ENCODE measurements around the gene PTDSS2.
"Not testable (repeated sequence)": the region's sequence is repeated elsewhere in the genome, so short reads cannot be mapped to it uniquely, and the experiment has no call there.

PTDSS2 gene

DNA sequence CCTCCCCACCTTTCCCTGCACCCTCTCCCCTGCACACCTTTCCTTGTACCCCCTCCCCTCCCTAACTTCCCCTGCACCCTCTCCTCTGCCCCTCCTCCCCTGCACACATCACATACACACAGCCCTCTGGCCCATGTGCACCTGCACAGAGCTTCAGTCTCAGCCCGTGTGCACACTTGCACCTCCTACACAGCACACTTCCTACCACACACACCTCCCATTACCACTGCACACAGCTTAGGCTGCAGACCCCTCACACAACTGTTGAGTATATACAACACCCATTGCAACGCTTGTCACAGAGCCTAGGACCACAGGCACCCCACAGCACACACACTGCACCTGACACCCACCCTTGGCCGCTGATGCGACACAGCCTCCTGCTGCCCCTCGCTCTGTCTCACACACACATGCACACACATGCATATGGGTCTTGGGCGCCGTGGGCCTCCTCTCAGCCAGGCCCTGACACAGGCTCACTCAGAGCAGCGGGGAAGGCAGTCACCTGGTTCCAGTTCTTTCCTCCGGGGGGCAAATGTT is 35.7 kb upstream of the PTDSS2 start:
- no peak for DNase-seq

DNA sequence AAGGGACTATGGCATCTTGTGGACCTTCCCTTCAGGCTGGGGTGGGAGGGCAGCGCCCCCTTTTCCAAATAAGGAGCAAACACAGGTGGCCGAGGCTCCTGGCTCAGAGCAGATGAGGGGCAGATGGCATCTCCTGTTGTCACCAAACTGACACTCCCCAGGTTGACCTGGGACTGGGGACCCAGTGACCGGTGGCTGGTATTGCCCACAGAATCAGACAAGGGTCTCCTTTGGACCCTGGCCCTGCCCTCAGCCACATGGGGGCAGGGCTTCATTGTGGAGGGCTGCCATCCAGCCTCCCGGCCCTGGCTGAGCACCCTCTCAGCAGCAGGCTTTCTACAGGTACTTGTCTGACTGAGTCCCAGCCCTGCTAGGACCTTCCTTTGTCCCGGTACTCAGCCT is 34.4 kb upstream of the PTDSS2 start:
- no peak for DNase-seq

DNA sequence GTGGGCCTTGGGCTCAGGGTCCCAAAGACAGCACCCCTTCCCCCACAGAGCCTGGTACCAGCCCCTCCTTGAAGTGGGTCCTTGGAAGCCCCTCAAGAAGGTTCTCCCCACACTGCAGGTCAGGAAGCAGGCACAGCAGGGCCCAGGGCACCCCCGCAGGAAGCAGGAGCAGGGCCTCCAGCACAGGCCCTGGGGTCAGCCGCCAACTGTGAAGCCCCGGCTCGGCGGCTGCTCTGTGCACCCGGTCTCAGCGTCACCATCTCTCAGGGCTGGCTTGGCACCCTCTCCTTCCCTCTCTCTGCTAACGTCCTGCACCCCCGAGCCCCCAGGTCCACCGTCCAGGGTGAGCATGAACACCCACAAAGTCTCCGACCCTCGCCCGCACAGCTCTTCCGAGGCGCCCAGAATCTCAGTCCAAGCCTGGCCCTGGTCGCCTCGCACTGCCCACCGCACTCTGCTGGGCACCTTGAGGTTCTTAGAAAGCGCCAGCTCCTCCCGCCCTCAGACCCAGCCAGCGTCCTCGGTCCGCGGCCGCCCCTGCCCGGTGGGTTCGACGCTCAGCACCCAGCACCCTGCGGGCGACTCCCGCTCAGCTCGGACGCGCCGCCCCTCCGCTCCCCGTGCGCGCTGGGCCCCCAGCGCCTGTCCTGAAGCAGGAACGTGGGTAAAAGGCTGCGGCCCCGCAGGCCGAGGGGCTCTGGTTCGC is 33.9 kb upstream of the PTDSS2 start:
- no peak for DNase-seq

DNA sequence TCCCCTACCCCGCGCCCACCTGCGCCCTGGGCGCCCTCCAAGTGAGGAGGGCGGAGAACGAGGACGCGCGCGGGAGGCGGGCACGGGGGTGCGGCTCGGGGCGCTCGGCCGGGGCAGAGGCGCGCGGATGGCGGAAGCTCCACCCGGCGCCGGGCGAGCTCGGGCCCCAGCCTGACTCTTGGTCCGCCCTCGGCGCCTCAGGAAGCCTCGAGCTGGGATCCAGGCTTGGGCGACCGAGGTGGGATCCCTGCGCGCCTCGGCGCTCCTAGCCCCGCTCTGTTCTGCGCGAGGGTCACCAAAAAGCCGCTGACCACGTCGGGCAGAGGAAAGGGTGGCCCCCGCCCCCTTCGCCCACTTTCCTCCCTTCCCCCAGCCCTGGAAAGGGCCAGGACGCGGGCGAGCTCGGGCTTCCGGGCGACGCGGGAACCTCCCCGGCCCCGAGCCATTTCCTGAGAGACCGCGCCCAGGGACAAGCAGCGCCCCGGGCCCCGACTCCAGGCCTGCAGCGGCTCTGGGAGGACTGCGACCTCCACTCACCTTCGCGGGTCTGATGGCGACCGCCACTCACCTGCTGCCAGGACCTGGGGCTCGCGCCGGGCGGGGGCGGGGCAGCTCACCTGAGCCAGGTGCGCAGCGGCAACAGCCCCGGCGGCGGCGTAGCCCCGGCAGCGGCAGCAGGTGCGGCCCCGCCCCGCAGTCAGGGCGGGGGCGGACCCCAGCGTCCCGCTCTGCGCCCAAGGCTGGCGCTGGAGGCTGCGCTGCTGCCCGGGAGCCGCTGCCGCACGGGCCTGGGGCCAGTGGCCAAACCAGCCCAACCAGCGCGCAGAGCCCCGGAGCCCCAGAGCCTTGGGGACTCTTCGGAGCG is 33.1 kb upstream of the PTDSS2 start:
- peak; percentile 47 for DNase-seq

DNA sequence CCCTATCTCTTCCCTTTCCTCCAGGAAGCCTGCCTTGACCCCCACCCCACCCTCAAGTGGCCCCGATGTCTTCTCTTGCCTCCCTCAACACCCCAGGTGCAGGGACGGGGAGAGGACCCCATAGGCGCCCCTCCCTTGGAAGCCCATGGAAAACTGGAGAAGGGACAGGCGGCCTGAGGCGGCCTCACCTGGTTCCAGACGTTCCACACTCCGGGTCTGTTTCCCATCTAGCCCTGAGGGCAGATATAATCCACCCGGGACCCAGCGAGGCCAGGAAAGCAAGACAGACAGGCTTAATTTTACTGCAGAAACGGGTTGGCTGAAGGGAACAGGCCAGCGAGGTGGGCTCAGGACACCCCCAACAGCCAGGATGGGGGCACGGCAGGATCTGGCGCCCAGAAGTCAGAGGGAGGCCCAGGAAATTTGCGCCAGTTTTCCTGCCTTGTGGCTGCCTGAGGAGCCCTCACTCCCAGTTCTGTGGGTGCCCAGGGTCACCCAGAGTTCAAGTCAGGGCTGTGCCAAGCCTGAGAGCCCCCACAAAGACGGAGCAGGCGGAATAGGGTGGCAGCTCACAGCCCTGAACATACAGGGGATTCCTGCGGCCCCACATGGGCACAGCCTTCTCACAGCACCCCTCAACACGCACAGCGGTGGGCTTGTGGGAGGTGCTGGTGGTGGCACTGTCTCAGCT is 32.3 kb upstream of the PTDSS2 start:
- no peak for DNase-seq

DNA sequence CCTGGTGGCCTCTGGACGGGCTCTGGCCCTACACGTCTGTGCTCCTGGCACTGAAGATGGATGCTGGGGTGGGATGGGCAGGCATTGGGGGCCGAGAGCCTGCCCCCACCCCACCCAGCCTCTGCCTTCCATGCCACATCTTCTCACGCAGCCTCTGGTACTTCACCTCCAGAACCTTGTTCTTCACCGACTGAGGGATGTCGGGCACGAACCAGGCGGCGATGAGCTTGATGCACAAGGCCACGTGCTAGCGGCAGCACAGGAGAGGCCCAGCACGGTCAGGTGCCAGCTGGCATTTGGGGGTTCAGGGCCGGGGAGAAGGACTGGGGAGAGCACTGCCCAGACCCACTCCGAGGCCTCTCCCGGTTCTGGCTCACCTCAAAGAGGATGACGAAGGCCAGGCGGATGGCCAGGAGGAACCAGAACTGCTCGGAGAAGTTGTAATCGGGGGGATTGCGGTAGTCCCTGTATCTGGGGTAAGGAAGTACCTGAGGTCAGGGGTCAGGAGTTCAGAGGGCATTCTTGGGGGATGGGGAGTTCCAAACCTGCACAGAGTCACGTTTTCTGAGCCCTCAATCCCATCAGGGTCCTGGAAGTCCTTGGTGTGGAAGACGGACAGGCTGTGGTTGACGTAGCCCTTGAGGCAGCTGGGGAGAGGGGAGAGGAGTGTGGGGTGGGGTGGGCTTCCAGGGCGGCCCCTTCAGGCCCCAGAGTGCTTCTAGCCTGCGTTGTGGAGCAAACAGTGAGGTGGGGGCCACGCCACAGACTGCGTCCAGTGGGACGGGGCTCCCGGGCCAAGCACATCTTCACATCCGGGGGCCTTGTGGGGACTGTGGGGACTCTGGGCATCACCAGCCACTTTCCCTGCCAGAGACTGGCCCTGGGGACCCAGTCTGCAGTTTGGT is 31.5 kb upstream of the PTDSS2 start:
- no peak for DNase-seq

DNA sequence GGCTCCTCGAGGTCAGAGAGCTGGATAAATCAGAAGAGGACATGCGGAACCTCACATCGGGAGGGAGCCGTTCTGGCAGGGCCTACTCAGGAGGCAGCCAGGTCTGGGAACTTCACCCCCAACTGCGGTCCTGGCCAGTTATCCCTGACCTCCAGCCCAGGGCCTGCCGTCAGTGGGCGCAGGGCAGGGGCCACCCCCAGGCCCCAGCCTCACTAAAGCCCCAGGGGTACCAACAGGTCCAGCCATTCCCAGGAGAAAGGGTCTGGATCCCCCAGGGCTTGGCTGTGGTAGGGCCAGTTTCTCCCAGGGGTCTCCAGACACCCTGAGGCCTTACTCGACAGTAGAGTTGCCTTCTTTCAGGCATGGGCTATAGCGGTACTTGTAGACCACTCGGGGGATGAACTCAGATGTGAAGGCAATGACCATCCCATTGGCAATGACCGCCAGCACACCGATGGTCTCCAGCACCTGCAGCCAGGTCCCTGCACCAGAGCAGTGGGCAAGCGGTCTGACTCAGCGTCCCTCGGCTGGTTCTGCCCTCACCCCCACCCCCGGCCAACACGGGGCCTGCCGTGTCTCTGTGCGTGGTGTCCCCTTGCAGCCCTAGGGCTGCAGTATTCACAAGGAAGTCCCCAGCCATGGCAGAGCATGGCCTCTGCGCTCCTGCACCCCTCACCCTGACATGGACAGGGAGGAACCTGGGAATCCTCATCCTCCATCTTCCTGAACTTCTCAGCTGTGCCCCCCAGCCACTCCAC is 30.7 kb upstream of the PTDSS2 start:
- no peak for DNase-seq

DNA sequence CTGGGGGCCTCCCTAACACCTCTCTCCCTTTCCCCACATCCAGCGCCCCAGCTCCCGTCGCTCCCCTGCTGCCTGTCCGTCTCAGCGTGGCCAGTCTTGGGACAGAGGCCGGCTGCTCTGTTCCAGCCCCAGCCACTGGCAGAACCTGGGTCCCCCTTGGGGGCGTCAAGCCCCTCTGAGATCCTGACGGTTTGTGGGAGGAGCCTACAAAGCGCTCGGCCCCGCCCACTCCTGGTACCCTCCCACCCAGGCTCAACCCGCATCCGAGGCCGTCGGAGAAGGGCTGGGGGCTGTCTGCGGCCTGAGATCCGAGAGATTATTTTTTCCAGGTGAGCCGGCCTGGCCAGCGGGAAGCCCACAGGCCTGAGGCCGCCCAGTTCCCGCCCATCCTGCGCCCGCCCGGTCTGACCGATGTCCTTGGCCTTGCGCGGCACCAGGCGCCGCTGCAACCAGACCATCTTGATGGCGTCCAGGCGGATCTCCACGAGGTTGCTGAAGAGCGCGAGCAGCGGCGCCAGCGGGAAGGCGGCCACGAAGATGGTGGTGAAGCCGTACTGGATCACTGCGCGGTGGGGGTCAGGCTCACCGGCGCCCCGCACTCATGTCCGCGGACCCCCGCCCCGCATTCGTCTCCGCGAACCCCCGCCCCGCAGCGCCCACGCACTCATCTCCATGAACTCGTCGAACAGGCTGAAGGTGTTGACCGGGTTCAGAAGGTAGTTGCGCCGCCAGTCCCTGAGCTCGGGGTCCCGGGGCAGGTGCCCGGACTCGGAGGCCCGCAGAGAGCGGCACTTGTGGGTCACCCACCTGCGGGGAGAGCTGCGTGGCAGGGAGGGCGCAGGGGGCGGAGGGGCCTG is 29.8 kb upstream of the PTDSS2 start:
- no peak for DNase-seq

DNA sequence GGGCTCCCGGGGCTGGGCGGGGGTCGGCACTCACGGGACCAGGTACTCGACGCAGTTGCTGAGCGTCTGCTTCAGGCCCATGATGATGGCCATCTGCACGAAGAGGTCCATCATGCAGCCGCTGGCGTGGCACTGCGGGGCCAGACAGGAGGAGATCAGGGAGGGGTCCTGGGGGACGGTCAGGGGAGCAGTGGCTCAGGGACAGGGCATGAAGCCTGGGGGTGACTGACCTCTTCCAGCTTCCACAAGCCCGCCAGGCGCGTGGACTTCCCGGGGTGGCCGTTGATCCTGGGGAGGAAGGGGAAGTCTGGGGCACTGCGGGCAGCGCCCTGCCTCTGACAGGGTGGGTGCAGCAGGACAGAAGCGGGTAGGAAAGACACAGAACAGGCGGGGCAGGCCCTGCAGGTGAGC is 29.2 kb upstream of the PTDSS2 start:
- no peak for DNase-seq

DNA sequence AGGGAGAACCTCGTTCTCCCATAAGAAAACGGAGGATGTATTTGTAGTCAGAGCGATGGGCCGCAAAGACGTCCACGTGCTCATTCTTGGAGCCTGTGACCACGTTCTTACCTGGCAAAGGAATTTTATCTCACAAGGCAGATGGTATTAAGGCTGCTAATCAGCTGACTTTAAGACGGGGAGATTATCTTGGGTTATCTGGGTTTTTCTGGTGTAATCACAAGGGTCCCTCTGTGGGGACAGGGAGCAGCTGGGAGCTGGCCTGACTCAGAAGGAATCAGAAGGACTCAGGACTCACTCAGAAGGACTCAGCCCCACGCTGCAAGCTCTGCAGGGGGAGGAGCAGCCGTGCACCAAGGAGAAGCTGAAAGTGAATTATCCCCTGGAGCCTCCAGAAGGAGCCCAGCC is 27.8 kb upstream of the PTDSS2 start:
- DNase-seq: no peak

DNA sequence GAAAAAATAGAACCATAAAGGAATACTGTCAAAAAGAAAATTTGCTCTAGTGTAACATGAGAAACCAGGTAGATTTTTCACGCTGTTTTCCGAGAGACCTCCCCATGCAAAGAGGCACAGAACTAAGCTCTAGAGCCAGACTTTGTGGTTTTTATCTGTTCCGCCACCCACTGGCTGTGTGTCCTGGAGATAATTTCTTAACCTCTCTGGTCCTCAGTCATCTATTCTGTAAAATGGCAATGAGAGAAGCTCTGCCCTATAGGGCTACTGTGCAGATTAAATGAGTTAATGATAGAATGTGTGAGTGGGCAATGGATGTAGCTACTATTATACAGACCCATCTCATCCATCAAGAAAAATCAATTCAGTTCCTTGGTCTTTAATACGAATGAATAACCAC is 25.8 kb upstream of the PTDSS2 start:
- DNase-seq: no peak

DNA sequence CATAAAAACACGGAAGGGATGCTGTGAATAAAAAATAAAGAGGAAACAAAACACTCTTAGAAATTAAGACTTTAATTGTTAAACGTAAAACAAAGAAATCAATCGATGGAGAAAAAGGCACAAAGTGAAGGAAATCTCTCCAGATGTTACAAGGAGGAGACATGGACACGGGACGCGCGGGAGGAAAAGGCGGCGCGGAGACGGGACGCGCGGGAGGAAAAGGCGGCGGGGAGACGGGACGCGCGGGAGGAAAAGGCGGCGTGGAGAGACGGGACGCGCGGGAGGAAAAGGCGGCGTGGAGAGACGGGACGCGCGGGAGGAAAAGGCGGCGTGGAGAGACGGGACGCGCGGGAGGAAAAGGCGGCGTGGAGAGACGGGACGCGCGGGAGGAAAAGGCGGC is 25.3 kb upstream of the PTDSS2 start:
- DNase-seq: not testable (repeated sequence)

DNA sequence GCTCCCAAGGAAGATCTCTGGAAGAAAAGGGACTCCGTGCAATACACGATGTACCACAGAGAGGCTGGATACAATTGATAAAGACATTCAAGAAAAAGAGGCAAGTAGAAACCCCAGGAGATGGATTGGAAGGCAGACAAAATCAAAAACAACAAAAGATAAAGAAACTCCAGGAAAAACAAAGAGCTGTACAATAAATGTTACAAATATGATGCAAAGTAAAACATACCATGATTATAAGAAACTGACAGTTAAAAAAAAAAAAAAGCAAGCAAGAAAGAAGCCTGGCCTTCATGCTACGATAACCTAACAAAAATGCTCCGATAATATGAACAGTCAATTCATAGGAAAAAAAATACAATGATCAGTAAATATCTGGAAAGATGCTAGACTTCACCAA is 24.8 kb upstream of the PTDSS2 start:
- no peak for DNase-seq

DNA sequence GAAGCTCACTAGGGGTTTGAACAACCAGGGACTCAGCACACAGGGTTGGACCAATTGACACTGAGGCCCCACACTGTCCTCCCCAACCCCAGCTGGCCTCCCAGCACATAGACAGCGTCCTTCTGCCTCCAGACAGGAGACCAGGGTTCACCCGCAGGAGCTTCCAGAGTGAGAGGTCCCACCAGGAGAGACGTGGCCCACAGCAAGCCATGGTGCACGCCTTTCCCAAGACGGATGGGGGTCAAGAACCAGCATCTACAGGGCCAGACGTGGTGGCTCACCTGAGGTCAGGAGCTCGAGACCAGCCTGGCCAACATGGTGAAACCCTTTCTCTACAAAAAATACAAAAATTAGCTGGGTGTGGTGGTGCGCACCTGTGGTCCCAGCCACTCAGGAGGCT is 23.2 kb upstream of the PTDSS2 start:
- no peak for DNase-seq

DNA sequence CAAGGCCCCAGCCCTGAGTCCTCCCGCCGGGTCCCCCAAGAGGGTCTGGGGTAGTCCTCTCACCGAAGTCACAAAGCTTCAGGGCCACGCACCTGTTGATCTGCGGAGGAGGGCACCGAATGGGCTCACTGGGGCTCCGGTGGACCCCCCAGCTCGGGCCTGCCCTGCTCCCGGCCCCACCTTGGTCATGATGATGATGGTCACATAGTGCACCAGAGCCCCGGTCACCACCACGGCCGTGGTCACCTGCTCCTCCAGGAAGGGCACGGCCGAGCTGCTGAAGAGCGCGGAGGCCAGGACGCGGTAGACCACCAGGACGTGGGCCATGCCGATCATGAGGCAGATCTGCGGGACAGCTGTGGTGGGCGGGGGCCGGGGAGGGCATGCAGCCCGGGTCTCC is 21.8 kb upstream of the PTDSS2 start:
- DNase-seq: no peak

DNA sequence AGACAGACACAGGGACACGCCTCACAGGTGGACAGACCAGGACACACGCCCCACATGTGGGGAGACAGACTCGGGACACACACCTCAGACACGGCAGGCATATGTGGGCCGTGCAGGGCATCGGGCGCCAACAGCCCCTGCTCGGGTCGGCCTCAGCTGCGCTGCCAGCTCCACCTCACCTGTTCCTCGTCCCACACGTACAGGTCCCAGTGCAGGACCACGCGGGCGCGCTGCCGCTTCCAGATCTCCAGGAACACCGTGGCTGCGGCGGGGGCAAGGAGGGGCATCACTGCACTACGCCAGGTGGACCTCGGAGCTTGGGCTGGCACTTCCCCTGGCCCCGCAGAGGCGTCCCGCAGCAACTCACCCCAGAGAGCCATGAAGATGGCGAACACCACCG is 20.7 kb upstream of the PTDSS2 start:
- no peak for DNase-seq

DNA sequence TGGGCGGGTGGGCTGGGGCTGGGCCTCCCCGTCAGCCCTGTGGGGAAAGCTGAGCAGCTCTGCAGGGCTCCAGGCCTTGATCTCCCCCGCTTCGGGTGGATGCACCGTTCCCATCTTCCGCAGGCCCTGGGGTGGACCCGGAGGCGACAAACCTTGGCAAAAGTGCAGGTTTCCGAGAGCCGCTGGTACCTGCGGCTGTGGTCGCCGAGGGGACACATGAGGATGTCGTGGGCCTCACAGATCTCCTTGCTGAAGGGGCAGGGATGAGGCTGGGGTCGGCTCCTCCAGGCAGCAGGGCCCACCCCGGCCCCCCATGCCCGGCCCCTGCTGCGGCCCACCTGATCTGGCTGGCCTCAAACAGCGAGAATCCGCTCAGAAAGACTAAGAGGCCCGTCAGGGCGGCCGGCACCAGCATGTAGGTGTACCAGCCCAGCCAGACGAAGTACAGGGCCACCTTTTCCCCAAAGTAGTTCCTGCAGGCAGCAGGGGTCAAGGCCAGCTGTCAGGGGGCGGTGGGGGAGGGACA is 20.1 kb upstream of the PTDSS2 start:
- no peak for DNase-seq

DNA sequence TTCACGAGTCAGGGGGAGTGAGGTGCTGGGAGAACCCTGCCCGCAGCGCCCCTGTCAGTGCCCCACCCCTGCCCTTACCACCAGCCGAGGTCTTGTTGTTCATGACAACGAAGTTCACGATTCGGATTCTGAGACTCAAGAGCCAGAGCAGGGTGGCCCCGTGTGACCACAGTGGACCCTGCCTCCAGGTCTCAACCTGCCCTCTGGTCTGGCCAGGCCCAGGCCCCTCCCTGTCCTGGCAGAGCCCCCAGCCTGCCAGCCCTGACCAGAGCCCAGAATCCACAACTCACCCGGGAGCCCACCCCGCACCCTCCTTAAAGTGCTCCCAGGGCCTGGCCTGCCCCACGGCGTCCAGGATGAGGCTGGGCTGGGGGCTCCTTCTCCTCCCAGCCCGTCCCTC is 18.2 kb upstream of the PTDSS2 start:
- no peak for DNase-seq

DNA sequence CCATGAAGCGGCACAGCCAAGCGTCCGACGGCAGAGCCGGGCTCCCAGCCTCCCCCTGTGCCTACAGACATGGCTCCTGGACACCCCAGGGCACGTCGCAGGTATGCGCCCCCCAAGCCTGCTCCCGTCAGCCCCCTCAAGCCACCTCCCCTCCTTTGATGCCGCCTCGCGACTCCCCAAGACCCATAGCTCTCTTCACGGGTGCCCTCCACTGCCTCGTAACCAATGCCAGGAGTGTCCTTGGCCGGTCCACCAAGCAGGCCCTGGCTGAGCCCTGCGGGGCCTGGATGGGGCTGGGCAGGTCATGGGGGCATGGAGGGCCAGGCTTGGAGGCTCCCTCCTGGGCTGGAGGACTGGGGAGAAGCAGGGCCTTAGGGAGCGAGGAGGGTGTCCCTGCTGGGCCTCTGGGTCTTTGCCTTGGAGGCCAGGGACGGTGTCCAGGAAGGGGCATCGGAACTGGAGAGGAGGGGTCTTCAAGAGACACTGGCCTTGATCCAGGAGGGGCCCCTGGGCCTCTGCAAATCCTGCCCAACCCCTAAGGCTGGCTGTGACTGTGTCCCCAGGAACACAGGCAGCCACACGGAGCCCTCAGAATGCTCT is 17.5 kb upstream of the PTDSS2 start:
- no peak for DNase-seq

DNA sequence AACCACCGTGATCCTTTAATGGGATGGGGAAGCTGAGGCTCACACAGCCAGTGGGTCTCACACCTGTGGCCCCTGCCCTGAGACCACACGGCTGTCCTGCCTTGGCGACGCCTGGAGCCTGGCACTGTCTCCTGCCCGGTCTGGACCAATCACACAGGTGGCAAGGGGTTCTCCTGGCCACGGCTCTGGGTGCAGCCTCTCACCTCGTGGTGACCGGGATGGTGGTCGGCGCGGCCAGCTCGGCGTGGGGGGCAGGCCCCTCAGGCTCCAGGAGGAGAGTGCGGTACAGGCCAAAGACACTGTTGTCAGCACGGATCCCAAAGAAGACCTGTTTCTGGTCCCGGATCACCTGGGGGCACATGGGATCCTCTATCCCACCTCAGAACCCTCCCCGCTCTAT is 17.0 kb upstream of the PTDSS2 start:
- no peak for DNase-seq
